HG02588 (cell line): ENCODE data around the gene KLRD1.
"Not testable (repeated sequence)": the region's sequence is repeated elsewhere in the genome, so short reads cannot be mapped to it uniquely, and the experiment has no call there.

Source experiments
- ATAC-seq: cut with Tn5 transposase; IDR thresholded peaks from one replicate; pipeline ENCODE4 v1.9.1; 2021; ENCODE audit warnings: mild to moderate bottlenecking, moderate library complexity; ENCODE audit not compliant: unreplicated experiment

The KLRD1 gene

GRCh38 chr12:10336196-10336595 lies 28.5 kb downstream of the KLRD1 start:
- ATAC-seq, result not testable (repeated sequence)

DNA sequence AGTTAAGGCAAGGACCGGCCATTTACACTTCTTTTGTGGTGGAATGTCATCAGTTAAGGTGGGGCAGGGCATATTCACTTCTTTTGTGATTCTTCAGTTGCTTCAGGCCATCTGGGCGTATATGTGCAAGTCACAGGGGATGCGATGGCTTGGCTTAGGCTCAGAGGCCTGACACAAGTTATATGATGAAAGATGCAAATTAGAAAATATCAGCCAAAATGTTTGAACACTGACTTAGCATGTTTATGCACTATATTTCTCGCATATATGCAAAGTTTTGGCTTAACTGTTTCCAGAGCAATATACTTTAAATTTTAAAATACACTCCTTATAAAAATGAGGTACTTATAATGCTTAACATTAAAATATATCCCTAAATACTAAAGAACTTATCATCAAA lies 30.8 kb downstream of the KLRD1 start:
- ATAC-seq, result not testable (repeated sequence)

GRCh38 chr12:10339053-10339840 lies 31.6 kb downstream of the KLRD1 start:
- ATAC-seq, result no peak

- not testable (repeated sequence) for ATAC-seq
Measured at GRCh38 chr12:10340946-10341345, 33.3 kb downstream of the KLRD1 start.

DNA sequence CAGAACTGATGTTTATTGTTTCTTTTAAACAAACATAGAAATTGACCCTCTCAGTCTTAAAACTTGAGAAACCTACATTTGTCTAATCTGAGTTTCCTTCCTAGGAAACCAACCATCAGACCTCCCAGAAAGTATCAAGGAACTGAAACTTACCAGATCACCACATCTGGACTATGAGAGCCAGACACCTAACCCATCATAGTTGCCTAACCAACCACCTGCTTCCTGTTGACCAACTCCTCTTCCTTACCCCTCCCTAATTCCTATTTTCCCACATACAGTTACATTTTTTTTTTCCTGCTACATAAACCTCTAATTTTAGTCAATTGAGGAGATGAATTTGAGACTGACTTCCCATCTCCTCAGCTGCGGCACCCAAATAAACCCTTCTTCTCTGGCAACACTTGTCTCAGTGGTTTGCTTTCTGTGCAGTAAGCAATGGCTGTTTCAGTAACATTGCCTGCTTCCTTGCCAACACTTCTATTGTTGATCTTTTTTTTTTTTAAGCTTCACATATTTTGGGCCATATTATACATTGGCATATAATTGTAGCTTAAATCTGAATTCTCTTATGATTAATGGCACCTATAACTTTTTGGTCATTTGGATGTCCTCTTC lies 34.3 kb downstream of the KLRD1 start:
- no peak for ATAC-seq

DNA sequence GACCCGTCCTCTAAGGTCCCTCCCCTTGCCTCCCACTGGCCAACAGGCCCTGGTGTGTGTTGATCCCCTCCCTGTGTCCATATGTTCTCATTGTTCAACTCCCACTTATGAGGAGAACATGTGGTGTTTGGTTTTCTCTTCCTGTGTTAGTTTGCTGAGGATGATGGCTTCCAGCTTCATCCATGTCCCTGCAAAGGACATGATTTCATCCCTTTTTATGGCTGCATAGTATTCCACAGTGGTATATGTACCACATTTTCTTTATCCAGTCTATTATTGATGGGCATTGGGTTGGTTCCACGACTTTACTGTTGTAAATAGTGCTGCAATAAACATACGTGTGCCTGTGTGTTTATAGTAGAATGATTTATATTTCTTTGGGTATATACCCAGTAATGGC lies 43.8 kb downstream of the KLRD1 start:
- not testable (repeated sequence) for ATAC-seq

DNA sequence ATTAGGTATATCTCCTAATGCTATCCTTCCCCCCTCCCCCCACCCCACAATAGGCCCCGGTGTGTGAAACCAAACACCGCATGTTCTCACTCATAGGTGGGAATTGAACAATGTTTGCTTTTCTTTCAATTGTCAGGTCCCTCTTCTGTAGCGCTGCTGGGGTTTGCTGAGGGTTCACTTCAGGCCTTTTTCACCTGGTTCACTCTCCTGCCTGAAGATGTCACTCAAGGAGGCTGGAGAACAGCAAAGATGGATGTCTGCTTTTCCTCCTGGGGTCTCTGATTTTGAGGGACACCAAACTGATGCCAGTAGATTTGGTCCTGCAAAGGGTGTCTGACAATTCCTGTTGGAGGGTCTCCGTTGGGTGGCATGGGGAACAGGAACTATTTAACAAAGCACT lies 46.4 kb downstream of the KLRD1 start:
- no peak for ATAC-seq

GRCh38 chr12:10354502-10354901 lies 46.8 kb downstream of the KLRD1 start:
- ATAC-seq, result no peak

GRCh38 chr12:10358131-10358530 lies 50.5 kb downstream of the KLRD1 start:
- no peak for ATAC-seq

DNA sequence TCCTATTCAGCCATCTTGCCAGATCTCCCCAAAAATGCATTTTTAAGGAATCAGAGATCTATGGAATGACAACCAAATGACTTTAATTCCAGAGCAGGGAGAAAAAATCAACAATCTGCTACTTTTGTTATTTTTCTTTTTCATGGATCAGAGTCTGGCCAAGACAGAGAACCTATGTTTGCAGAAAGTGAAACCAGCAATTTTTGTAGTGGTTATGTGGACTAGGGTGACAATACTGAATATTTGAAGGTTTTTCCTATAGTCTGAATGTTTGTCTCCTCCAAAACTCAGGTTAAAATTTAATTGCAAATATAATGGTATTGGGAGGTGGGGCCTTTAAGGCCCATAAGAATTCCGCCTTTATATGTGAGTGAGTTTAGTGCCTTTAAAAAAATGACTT lies 51.3 kb downstream of the KLRD1 start:
- no peak for ATAC-seq

- ATAC-seq, result no peak
Measured at GRCh38 chr12:10361084-10361483, 53.4 kb downstream of the KLRD1 start.

GRCh38 chr12:10361622-10362021 lies 54.0 kb downstream of the KLRD1 start:
- ATAC-seq, result no peak

- ATAC-seq, result no peak
Measured at GRCh38 chr12:10362325-10362724, 54.7 kb downstream of the KLRD1 start.

DNA sequence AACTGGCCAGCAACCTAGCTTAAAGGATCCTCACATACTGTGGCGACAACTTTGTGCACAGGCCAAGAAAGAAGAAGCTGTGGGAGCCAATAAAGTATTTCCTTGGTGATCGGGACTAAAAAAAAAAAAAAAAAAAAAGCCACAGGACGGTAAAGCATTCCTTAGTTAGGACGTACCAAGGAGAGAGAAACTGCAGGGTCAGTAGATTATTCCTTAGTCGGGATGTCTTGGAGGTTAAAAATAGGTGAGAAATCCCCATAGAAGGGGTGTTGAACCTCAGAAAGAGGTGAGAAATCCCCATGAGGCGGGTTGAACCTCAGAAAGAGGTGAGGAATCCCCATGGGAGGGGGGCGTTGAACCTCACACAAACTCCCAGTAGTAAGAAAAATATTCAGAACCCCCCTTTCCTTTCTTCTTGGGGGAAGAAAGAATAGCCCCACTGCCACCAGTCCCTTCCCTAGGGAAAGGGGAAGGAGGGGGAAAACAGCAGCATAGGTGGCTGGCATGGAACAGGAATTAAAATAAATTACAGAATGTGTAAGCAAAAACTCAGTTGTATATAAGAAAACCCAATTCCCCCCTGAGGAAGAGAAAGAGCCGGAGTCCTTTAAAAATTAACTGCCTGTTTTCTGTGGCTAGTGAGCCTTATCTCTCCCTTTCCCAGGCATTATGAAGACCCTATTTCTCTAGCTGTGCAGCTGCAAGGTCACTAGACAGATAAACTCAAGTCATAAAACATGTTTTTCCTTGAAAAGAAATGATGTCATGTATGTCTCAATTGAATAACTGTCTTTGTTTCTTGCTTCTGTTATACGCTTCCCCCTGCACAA lies 55.4 kb downstream of the KLRD1 start:
- ATAC-seq, result no peak

DNA sequence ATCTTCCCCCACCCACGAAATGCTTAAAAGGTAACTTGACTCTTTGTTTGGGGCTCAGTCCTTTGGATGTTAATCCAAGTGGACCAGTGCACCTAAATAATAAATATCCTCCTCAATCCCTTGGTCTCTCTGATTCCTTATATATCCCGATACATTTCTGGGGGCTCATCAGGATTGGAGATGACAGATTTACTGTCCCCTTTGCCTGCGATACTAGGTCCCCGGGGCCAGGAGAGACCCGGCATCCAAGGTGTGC lies 55.9 kb downstream of the KLRD1 start:
- ATAC-seq, result no peak

DNA sequence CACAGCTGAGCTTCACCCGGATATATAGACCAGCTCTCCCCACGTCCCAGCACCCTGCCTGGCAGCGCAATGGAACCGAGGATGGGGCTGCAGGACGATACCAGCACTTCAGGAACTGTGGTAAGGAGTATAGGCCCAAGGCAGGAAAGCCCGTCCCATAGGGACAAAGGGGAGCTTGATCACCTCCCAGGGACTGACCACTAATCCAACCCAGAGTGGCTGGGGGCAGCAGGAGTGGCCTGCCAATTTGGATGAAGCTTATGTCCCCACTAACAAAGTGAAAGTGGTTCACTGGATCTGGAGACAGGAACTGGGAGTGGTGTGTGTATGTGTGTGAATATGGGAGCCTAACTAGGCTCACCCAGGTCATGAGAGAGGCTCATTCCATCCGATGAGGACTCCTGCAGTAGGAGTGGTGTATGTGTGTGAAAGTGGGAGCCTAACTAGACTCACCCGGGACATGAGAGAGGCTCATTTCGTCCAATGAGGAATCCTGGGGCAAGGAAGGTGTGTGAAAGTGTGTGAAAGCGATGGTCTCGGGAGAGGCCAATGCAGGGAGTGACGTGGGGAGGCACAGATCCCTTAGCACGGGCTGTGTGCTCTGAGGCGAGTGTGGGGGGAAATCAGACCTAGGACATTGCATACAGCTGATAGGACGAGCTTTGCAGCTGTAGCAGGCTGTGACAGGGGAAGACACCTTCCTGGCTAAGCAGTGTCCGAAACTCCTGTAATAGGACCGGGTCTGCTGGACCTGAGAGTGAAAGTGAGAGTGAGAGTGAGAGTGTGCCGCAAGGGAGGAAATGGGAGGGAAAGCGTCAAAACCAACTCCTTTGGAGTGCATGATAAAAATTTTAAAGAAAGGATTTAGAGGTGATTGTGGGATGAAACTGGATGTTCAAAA lies 56.5 kb downstream of the KLRD1 start:
- ATAC-seq, result peak; percentile 78

DNA sequence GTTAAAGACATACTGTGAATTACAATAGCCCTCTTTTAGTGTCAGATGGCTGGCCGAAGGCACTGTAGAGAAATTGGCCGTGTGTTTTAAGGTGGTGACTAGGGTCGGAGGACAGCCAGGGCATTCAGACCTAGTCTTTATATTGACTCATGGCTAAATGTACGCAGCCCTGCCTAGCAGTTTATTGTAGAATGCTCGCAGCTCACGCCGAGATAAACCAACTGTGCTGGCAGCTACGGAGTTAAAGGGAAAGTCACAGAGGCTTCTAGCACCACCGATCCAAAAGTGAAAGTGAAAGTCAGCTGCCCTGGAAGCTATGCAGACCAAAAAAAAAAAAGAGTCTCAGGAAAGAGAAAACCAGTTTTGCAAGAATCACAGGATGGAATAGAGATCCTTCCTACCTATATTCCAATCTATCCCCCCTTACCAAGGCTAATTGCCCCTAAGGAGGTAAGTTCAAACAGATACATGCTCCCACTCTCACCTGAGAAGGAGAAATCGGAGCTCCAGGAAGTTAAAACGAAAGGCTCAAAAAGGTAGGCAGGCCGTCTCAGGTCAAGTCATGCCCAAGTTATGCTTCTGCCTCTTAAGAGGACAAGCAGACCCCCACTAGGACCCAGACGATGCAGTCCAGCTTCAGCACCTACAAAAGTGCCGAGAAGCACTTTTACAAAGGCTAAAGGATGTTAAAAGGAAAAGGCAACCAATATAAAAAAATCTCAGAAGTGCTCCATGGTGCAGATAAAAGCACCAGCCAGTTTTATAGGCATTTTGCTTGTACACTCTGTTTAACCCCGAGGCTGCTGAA lies 57.3 kb downstream of the KLRD1 start:
- peak; percentile 52 for ATAC-seq

GRCh38 chr12:10365696-10366405 lies 58.2 kb downstream of the KLRD1 start:
- ATAC-seq, result no peak

GRCh38 chr12:10366875-10367274 lies 59.2 kb downstream of the KLRD1 start:
- no peak for ATAC-seq
